HEK293 (cell line): ENCODE data around the gene HNF1A.

Experiments
- ATF2 ChIP-seq: fragments of 450-650 bp; formaldehyde crosslinking; IDR thresholded peaks from 2 replicates; pipeline ENCODE4 v1.5.1; 2016; ENCODE audit warnings: missing biosample characterization, missing genetic modification characterization, low read depth
- CTCF ChIP-seq: fragments of 450-650 bp; formaldehyde crosslinking; IDR thresholded peaks from 2 replicates; pipeline ENCODE4 v1.5.1; 2016; ENCODE audit warnings: missing biosample characterization, missing genetic modification characterization
- ZBTB17 ChIP-seq: fragments of 450-650 bp; formaldehyde crosslinking; IDR thresholded peaks from 2 replicates; pipeline ENCODE4 v1.5.1; 2016; ENCODE audit warnings: missing biosample characterization, missing genetic modification characterization
- ZBTB7A ChIP-seq: fragments of 450-650 bp; formaldehyde crosslinking; IDR thresholded peaks from 2 replicates; pipeline ENCODE4 v1.5.1; 2016; ENCODE audit warnings: low read depth, missing biosample characterization, missing genetic modification characterization
- ZFP41 ChIP-seq: fragments of 450-650 bp; formaldehyde crosslinking; IDR thresholded peaks from 2 replicates; pipeline ENCODE4 v1.5.1; 2016; ENCODE audit warnings: missing biosample characterization, missing genetic modification characterization, borderline replicate concordance

GRCh38 chr12:121008347-121009098 lies 30.2 kb downstream of the HNF1A start:
- no peak for TF ChIP-seq CTCF (tag by site-specific recombination)
- TF ChIP-seq ZBTB7A (tag by site-specific recombination) = no peak
- TF ChIP-seq ZFP41 (tag by site-specific recombination) = no peak
- TF ChIP-seq ATF2 (tag by site-specific recombination) = no peak
- TF ChIP-seq ZBTB17 (tag by site-specific recombination) = no peak
